Liver (tissue), 9 donors: ENCODE data around the gene RALGAPA2. TPM values are rescaled to one million over a fixed set of nuclear protein-coding genes. Genes with fewer than 3 reads are reported as not detected.

Experiments used
- DNase-seq: peaks from one replicate; pipeline ENCODE4 v3.0.0-alpha.2; 2017; ENCODE audit warnings: low spot score
- H3K27ac ChIP-seq, 2 donors: one replicate each; pipeline ENCODE4 v1.7.0; 2013; ENCODE audit warnings: inconsistent platforms in 2 of 2, low read length in 2 of 2, control low read depth in 1 of 2, low read depth in 1 of 2, mild to moderate bottlenecking in 1 of 2
- H3K27me3 ChIP-seq, 4 donors: one replicate each; pipeline versions ENCODE4 v1.6.1 to v1.7.0; 2013; ENCODE audit warnings: low read length in 3 of 4, inconsistent platforms in 1 of 4, mild to moderate bottlenecking in 1 of 4, moderate library complexity in 1 of 4; ENCODE audit not compliant: control insufficient read depth in 4 of 4, insufficient read depth in 4 of 4
- H3K36me3 ChIP-seq, 4 donors: one replicate each; pipeline versions ENCODE4 v1.6.1 to v1.7.0; 2013; ENCODE audit warnings: low read length in 3 of 4, mild to moderate bottlenecking in 3 of 4, low read depth in 1 of 4, moderate library complexity in 1 of 4; ENCODE audit not compliant: control insufficient read depth in 4 of 4, insufficient read depth in 3 of 4
- H3K4me1 ChIP-seq, 4 donors: one replicate each; pipeline versions ENCODE4 v1.6.1 to v1.7.0; 2013; ENCODE audit warnings: low read length in 3 of 4, mild to moderate bottlenecking in 3 of 4, moderate library complexity in 1 of 4; ENCODE audit not compliant: control insufficient read depth in 4 of 4, insufficient read depth in 4 of 4
- H3K4me3 ChIP-seq, 3 donors: one replicate each; pipeline versions ENCODE4 v1.6.1 to v1.7.0; 2013; ENCODE audit warnings: low read length in 3 of 3, control low read depth in 1 of 3, low read depth in 1 of 3, mild to moderate bottlenecking in 1 of 3
- H3K9ac ChIP-seq, 2 donors: one replicate each; pipeline ENCODE4 v1.7.0; 2013; ENCODE audit warnings: low read length in 2 of 2, mild to moderate bottlenecking in 2 of 2, moderate library complexity in 2 of 2, control low read depth in 1 of 2, low read depth in 1 of 2
- H3K9me3 ChIP-seq, 4 donors: one replicate each; pipeline versions ENCODE4 v1.6.1 to v1.7.0; 2013; ENCODE audit warnings: low read length in 3 of 4; ENCODE audit not compliant: control insufficient read depth in 4 of 4
- ATF3 ChIP-seq: IDR thresholded peaks from 2 replicates; pipeline ENCODE4 v1.6.1; 2016; ENCODE audit warnings: antibody characterized with exemption
- CTCF ChIP-seq: fragments of 150-350 bp; IDR thresholded peaks from 2 replicates; pipeline ENCODE4 v1.5.1; 2017; ENCODE audit warnings: improper control_type of control experiment, low read depth, low read length; ENCODE audit not compliant: missing input control
- FOXA1 ChIP-seq: IDR thresholded peaks from 2 replicates; pipeline ENCODE4 v1.6.1; 2016; ENCODE audit warnings: antibody characterized with exemption
- FOXA2 ChIP-seq: IDR thresholded peaks from 2 replicates; pipeline ENCODE4 v1.6.1; 2016; ENCODE audit warnings: antibody characterized with exemption
- GABPA ChIP-seq, 2 donors: IDR thresholded peaks in 1 of 2; conservative IDR thresholded peaks in 1 of 2; 2 replicates each; pipeline ENCODE4 v1.6.1; 2016; ENCODE audit warnings: antibody characterized with exemption in 2 of 2, mild to moderate bottlenecking in 1 of 2, moderate library complexity in 1 of 2
- HNF4A ChIP-seq, 2 donors: conservative IDR thresholded peaks; 2 replicates each; pipeline ENCODE4 v1.6.1; 2016; ENCODE audit warnings: antibody characterized with exemption in 2 of 2, mild to moderate bottlenecking in 2 of 2
- HNF4G ChIP-seq: IDR thresholded peaks from 2 replicates; pipeline ENCODE4 v1.6.1; 2016; ENCODE audit warnings: antibody characterized with exemption
- JUND ChIP-seq, 2 donors: IDR thresholded peaks; 2 replicates each; pipeline ENCODE4 v1.6.1; 2016; ENCODE audit warnings: antibody characterized with exemption in 2 of 2
- MAX ChIP-seq: IDR thresholded peaks from 2 replicates; pipeline ENCODE4 v1.6.1; 2016; ENCODE audit warnings: antibody characterized with exemption
- NR2F2 ChIP-seq: IDR thresholded peaks from 2 replicates; pipeline ENCODE4 v1.6.1; 2016; ENCODE audit warnings: antibody characterized with exemption
- RAD21 ChIP-seq, 2 donors: IDR thresholded peaks; 2 replicates each; pipeline ENCODE4 v1.6.1; 2016; ENCODE audit warnings: antibody characterized with exemption in 2 of 2, mild to moderate bottlenecking in 2 of 2
- REST ChIP-seq: IDR thresholded peaks from 2 replicates; pipeline ENCODE4 v1.6.1; 2016; ENCODE audit warnings: antibody characterized with exemption, mild to moderate bottlenecking
- RXRA ChIP-seq, 2 donors: IDR thresholded peaks; 2 replicates each; pipeline ENCODE4 v1.6.1; 2017 to 2018; ENCODE audit warnings: antibody characterized with exemption in 2 of 2, mild to moderate bottlenecking in 1 of 2
- SP1 ChIP-seq: IDR thresholded peaks from 2 replicates; pipeline ENCODE4 v1.6.1; 2018; ENCODE audit warnings: antibody characterized with exemption, mild to moderate bottlenecking
- TAF1 ChIP-seq: conservative IDR thresholded peaks from 2 replicates; pipeline ENCODE4 v1.6.1; 2016; ENCODE audit warnings: antibody characterized with exemption, mild to moderate bottlenecking
- YY1 ChIP-seq: IDR thresholded peaks from 2 replicates; pipeline ENCODE4 v1.6.1; 2016; ENCODE audit warnings: antibody characterized with exemption, mild to moderate bottlenecking
- ZBTB33 ChIP-seq: IDR thresholded peaks from 2 replicates; pipeline ENCODE4 v1.6.1; 2016; ENCODE audit warnings: antibody characterized with exemption
- WGBS: extraction: QIAGEN DNeasy Blood & Tissue Kit; methylation state at CpG from one replicate; pipeline ENCODE4 v1.1.7; 2013; 5-methylcytosine and 5-hydroxymethylcytosine counted together
- polyA plus RNA-seq, 2 donors: library from polyadenylated mRNA; stranded (reverse) in 1 of 2; unstranded in 1 of 2; fragments of 200-250 nt in 1 of 2; fragments of >200 nt in 1 of 2; fragmentation: Nextera tagmentation in 1 of 2; extraction: Ambion mirVana in 1 of 2; gene quantifications; one replicate each; pipeline versions ENCODE4 v1.2.1 to v1.2.3, GENCODE V29; 2013 to 2015
- total RNA-seq, 2 donors: library from RNA; depleted of rRNA; stranded (reverse); fragments of >200 nt; gene quantifications; one replicate each; pipeline ENCODE4 v1.2.3, GENCODE V29; 2014
- donor health status: healthy.
- donor health status: healthy.
- donor health status: healthy.
- donor health status: healthy.
- donor health status: healthy.

RALGAPA2 gene
- total and polyA plus RNA-seq, 4 donors = 14.8 to 89.9 (median 25.1) TPM

GRCh38 chr20:20551409-20551808, 161.0 kb downstream of the RALGAPA2 start:
- peaks cover 1 to 17% (median 9%) of the 10 kb centered on the region in 4 donors for H3K36me3 ChIP-seq
- peaks cover 0 to 25% (median 18%) of the 10 kb centered on the region in 4 donors for H3K4me1 ChIP-seq
- 81% methylated on average over 3 of the region's 3 CpGs for WGBS
- TF ChIP-seq NR2F2 (no peak), RXRA (IDR thresholded peaks at IDR 0.05) (no peak), YY1 (no peak), FOXA2 (no peak), ATF3 (no peak), FOXA1 (no peak), HNF4G (no peak), SP1 (no peak), REST (no peak), CTCF (no peak), TAF1 (no peak), GABPA (IDR thresholded peaks at IDR 0.05 in 1 of 2, conservative IDR thresholded peaks at IDR 0.05 in 1 of 2) (no peak), ZBTB33 (no peak), HNF4A (conservative IDR thresholded peaks at IDR 0.05) (no peak), MAX (no peak), RAD21 (IDR thresholded peaks at IDR 0.05) (no peak), JUND (IDR thresholded peaks at IDR 0.05) (no peak)
- no peak overlapping the region for H3K9ac ChIP-seq
- H3K4me3 ChIP-seq = no peak overlapping the region
- H3K27ac ChIP-seq = no peak overlapping the region
- no peaks in the 10 kb centered on the region for H3K9me3 ChIP-seq
- no peak for DNase-seq
- H3K27me3 ChIP-seq = no peaks in the 10 kb centered on the region

GRCh38 chr20:20549704-20550103, 162.7 kb downstream of the RALGAPA2 start:
- no peak for DNase-seq
- peaks cover 1 to 12% (median 10%) of the 10 kb centered on the region in 4 donors for H3K36me3 ChIP-seq
- H3K27ac ChIP-seq = no peak overlapping the region
- H3K4me1 ChIP-seq = peaks cover 0 to 25% (median 18%) of the 10 kb centered on the region in 4 donors
- no peak overlapping the region for H3K4me3 ChIP-seq
- no peaks in the 10 kb centered on the region for H3K9me3 ChIP-seq
- no peaks in the 10 kb centered on the region for H3K27me3 ChIP-seq
- H3K9ac ChIP-seq = no peak overlapping the region
- WGBS = 90% methylated on average over 1 of the region's 1 CpG
- peak; percentile 34 to 37 for TF ChIP-seq JUND (IDR thresholded peaks at IDR 0.05)
- TF ChIP-seq MAX = no peak
